Endometrial microvascular endothelial cells (primary cell): ENCODE results near the gene MYH9. TPM values are rescaled to one million over a fixed set of nuclear protein-coding genes. Genes with fewer than 3 reads are reported as not detected.
"Not testable (repeated sequence)": the region's sequence is repeated elsewhere in the genome, so short reads cannot be mapped to it uniquely, and the experiment has no call there.

ENCODE experiments used
- in situ Hi-C: cut with HindIII; loops from 2 replicates; pipeline ENCODE4 v1.10.0; 2017; ENCODE audit warnings: low sequenced_read_pairs, low pct_unique_long_range_greater_than_20kb; ENCODE audit errors: inconsistent ontology term
- total RNA-seq: library from RNA; depleted of rRNA; stranded (reverse); fragments of >200 nt; gene quantifications from one replicate; pipeline ENCODE4 v1.2.3, GENCODE V29; 2015; ENCODE audit errors: inconsistent ontology term

The MYH9 gene
- total RNA-seq, 1 donor from 2014 or later, result 887 TPM

- in situ Hi-C loops, result not testable (repeated sequence)
Observed at GRCh38 chr22:36289948-36290371, 97.8 kb downstream of the MYH9 start.

GRCh38 chr22:36289406-36289870 lies 98.3 kb downstream of the MYH9 start:
- in situ Hi-C loops, result no loop called here

- in situ Hi-C loops, result no loop called here
Observed at GRCh38 chr22:36288571-36289405, 99.0 kb downstream of the MYH9 start.

- in situ Hi-C loops, result no loop called here
Observed at GRCh38 chr22:36287881-36288515, 99.8 kb downstream of the MYH9 start.

- in situ Hi-C loops, result no loop called here
Observed at GRCh38 chr22:36286096-36286957, 101.4 kb downstream of the MYH9 start.

GRCh38 chr22:36285545-36285944 lies 102.2 kb downstream of the MYH9 start:
- in situ Hi-C loops, result no loop called here

- in situ Hi-C loops, result no loop called here
Observed at GRCh38 chr22:36285017-36285416, 102.8 kb downstream of the MYH9 start.

GRCh38 chr22:36284171-36284571 lies 103.6 kb downstream of the MYH9 start:
- in situ Hi-C loops, result no loop called here

- in situ Hi-C loops, result no loop called here
Observed at GRCh38 chr22:36282328-36282831, 105.4 kb downstream of the MYH9 start.

- in situ Hi-C loops, result no loop called here
Observed at GRCh38 chr22:36281781-36282327, 105.9 kb downstream of the MYH9 start.

GRCh38 chr22:36280379-36280778 lies 107.4 kb downstream of the MYH9 start:
- in situ Hi-C loops, result no loop called here

GRCh38 chr22:36279219-36279666 lies 108.5 kb downstream of the MYH9 start:
- in situ Hi-C loops, result no loop called here

- in situ Hi-C loops, result no loop called here
Observed at GRCh38 chr22:36277482-36278291, 110.1 kb downstream of the MYH9 start.

- in situ Hi-C loops, result no loop called here
Observed at GRCh38 chr22:36274531-36274930, 113.2 kb downstream of the MYH9 start.

GRCh38 chr22:36271951-36272350 lies 115.8 kb downstream of the MYH9 start:
- in situ Hi-C loops, result not testable (repeated sequence)

GRCh38 chr22:36271231-36271630 lies 116.5 kb downstream of the MYH9 start:
- in situ Hi-C loops, result not testable (repeated sequence)

GRCh38 chr22:36267896-36268485 lies 119.8 kb downstream of the MYH9 start:
- in situ Hi-C loops, result no loop called here

GRCh38 chr22:36267058-36267457 lies 120.7 kb downstream of the MYH9 start:
- in situ Hi-C loops, result no loop called here
